ENCODE measurements around the gene RNF10. TPM values are rescaled to one million over a fixed set of nuclear protein-coding genes. Genes with fewer than 3 reads are reported as not detected.
A peak's percentile ranks its signal among the peaks of the same experiment; 100 is the strongest.
"Not testable (repeated sequence)": the region's sequence is repeated elsewhere in the genome, so short reads cannot be mapped to it uniquely, and the experiment has no call there.

Gene RNF10
- total and polyA plus RNA-seq, 9 of the 15 experiments (the other 6 are each of a cell fraction or from before 2014, with no cell fraction given): 43.0 to 139 (median 80.1) TPM

DNA sequence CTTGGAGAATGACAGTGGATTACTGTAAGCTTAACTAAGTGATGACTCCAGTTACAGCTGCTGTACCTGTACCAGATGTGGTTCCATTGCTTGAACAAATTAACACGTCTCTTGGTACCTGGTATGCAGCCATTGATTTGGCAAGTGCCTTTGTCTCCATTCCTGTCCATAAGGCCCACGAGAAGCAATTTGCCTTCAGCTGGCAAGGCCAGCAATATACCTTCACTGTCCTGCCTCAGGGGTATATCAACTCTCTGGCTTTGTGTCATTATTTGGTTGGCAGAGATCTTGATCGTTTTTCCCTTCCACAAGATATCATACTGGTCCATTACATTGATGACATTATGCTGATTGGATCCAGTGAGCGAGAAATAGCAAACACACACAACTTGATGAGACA is 76.4 kb downstream of the RNF10 start:
- peaks cover 3 to 22% of the 10 kb centered on the region in 2 experiments; a peak in 3 of 5 replicates for H3K27me3 ChIP-seq (ENCODE audit: control insufficient read depth in 2 of 2, insufficient read depth in 2 of 2, low read length in 2 of 2)
- no peak overlapping the region for H3K27ac ChIP-seq (ENCODE audit: extremely low read depth, low read depth, low read length)
- BruUV-seq (replicated peaks): no TSS peak
- no peak overlapping the region for H3K9ac ChIP-seq (ENCODE audit: insufficient read depth in 1 of 2, low read depth in 2 of 2, low read length in 2 of 2)
- ChIA-PET POLR2A (no interaction called here), CTCF (ENCODE audit: low intra/inter-chr PET ratio) (no interaction called here)
- ATAC-seq (no peak), DNase-seq (ENCODE audit: extremely low read depth in 1 of 4, low spot score in 3 of 4) (no peak), FAIRE-seq (no peak)
- H3K36me3 ChIP-seq (ENCODE audit: control insufficient read depth, insufficient read depth, low read length): no peaks in the 10 kb centered on the region
- H4K20me1 ChIP-seq (replicated peaks; ENCODE audit: control insufficient read depth, insufficient read depth, low read length): no peaks in the 10 kb centered on the region
- no peaks in the 10 kb centered on the region for H3K79me2 ChIP-seq (ENCODE audit: control insufficient read depth, insufficient read depth, low read length)
- H3K4me1 ChIP-seq (replicated peaks in 1 of 2; ENCODE audit: control insufficient read depth in 2 of 2, insufficient read depth in 2 of 2, low read length in 2 of 2): peaks cover 0 to 2% of the 10 kb centered on the region in 2 experiments; a peak in 2 of 5 replicates
- in situ Hi-C loops (cut with MboI) (no loop called here), intact Hi-C loops (cut with micrococcal nuclease) (no loop called here)
- H2AFZ ChIP-seq (ENCODE audit: low read depth, low read length): no peak overlapping the region
- H3K9me1 ChIP-seq (ENCODE audit: control insufficient read depth, insufficient read depth, low read length): no peaks in the 10 kb centered on the region
- H3K4me2 ChIP-seq (ENCODE audit: insufficient read depth, low read length): no peak overlapping the region
- H3K9me3 ChIP-seq (replicated peaks; ENCODE audit: control insufficient read depth, insufficient read depth, low read depth, low read length): no peaks in the 10 kb centered on the region
- no peak overlapping the region for H3K4me3 ChIP-seq
- TF ChIP-seq, protein P1, sequence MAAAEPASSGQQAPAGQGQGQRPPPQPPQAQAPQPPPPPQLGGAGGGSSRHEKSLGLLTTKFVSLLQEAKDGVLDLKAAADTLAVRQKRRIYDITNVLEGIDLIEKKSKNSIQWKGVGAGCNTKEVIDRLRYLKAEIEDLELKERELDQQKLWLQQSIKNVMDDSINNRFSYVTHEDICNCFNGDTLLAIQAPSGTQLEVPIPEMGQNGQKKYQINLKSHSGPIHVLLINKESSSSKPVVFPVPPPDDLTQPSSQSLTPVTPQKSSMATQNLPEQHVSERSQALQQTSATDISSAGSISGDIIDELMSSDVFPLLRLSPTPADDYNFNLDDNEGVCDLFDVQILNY (CRISPR knock-in tag; IDR thresholded peaks at IDR 0.05): no peak
- TF ChIP-seq ZNF589 (CRISPR knock-in tag; IDR thresholded peaks at IDR 0.05; ENCODE audit: low read depth): no peak
- no peak for TF ChIP-seq CCNT2 (IDR thresholded peaks at IDR 0.05; ENCODE audit: borderline replicate concordance, extremely low read depth, insufficient read length, low read depth, low read length)
- 6% methylated on average over 4 of the region's 4 CpGs for WGBS (ENCODE audit: insufficient coverage, low coverage, missing lambda C conversion rate)

DNA sequence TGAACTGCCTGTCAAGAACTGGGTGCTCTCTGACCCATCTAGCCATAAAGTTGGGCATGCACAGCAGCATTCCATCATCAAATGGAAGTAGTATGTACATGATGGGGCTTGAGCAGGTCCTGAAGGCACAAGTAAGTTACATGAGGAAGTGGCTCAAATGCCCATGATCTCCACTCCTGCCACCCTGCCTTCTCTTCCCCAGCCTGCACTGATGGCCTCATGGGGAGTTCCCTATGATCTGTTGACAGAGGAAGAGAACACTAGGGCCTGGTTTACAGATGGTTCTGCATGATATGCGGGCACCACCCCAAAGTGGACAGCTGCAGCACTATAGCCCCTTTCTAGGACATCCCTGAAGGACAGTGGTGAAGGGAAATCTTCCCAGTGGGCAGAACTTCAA is 77.4 kb downstream of the RNF10 start:
- DNase-seq (ENCODE audit: extremely low read depth in 1 of 4, low spot score in 3 of 4); CTCF ChIA-PET (ENCODE audit: low intra/inter-chr PET ratio); H3K4me1 ChIP-seq (replicated peaks in 1 of 2; ENCODE audit: control insufficient read depth in 2 of 2, insufficient read depth in 2 of 2, low read length in 2 of 2); in situ Hi-C loops (cut with MboI); H2AFZ ChIP-seq (ENCODE audit: low read depth, low read length); H4K20me1 ChIP-seq (replicated peaks; ENCODE audit: control insufficient read depth, insufficient read depth, low read length); H3K4me2 ChIP-seq (ENCODE audit: insufficient read depth, low read length); H3K36me3 ChIP-seq (ENCODE audit: control insufficient read depth, insufficient read depth, low read length); intact Hi-C loops (cut with micrococcal nuclease); H3K9me3 ChIP-seq (replicated peaks; ENCODE audit: control insufficient read depth, insufficient read depth, low read depth, low read length); H3K79me2 ChIP-seq (ENCODE audit: control insufficient read depth, insufficient read depth, low read length); ATAC-seq; H3K4me3 ChIP-seq; FAIRE-seq; POLR2A ChIA-PET; BruUV-seq (replicated peaks); H3K9ac ChIP-seq (ENCODE audit: insufficient read depth in 1 of 2, low read depth in 2 of 2, low read length in 2 of 2); H3K27ac ChIP-seq (ENCODE audit: extremely low read depth, low read depth, low read length); H3K9me1 ChIP-seq (ENCODE audit: control insufficient read depth, insufficient read depth, low read length): not testable (repeated sequence)
- peaks cover 3 to 22% of the 10 kb centered on the region in 2 experiments; a peak in 3 of 5 replicates for H3K27me3 ChIP-seq (ENCODE audit: control insufficient read depth in 2 of 2, insufficient read depth in 2 of 2, low read length in 2 of 2)
- 0% methylated on average over 1 of the region's 1 CpG for WGBS (ENCODE audit: insufficient coverage, low coverage, missing lambda C conversion rate)
- TF ChIP-seq TAL1 (IDR thresholded peaks at IDR 0.05): peak; percentile 32
- TF ChIP-seq ARID1B (IDR thresholded peaks at IDR 0.05): peak; percentile 14; the same call in 1 of the 2 replicates
- TF ChIP-seq, protein P2, sequence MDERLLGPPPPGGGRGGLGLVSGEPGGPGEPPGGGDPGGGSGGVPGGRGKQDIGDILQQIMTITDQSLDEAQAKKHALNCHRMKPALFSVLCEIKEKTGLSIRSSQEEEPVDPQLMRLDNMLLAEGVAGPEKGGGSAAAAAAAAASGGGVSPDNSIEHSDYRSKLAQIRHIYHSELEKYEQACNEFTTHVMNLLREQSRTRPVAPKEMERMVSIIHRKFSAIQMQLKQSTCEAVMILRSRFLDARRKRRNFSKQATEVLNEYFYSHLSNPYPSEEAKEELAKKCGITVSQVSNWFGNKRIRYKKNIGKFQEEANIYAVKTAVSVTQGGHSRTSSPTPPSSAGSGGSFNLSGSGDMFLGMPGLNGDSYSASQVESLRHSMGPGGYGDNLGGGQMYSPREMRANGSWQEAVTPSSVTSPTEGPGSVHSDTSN (CRISPR knock-in tag; IDR thresholded peaks at IDR 0.05; ENCODE audit: low read depth): not testable (repeated sequence)
- TF ChIP-seq, protein P2 (tag; conservative IDR thresholded peaks at IDR 0.05; ENCODE audit: low read depth): 0 out of 2 replicates have a peak, but pooled peaks have one; percentile 11
- TF ChIP-seq CTBP1 (IDR thresholded peaks at IDR 0.05; ENCODE audit: borderline replicate concordance): peak; percentile 32; the same call in 1 of the 2 replicates
- TF ChIP-seq TCF3 (CRISPR knock-in tag; IDR thresholded peaks at IDR 0.05): 0 out of 2 replicates have a peak, but pooled peaks have one; percentile 26

All from K562 (cell line).